HepG2 (cell line): ENCODE results near the gene ZFHX3. TPM values are rescaled to one million over a fixed set of nuclear protein-coding genes. Genes with fewer than 3 reads are reported as not detected.
A peak's percentile ranks its signal among the peaks of the same experiment; 100 is the strongest.

ENCODE experiments used
- CSRNP1 ChIP-seq: sonication (generic); formaldehyde crosslinking; IDR thresholded peaks from 2 replicates; pipeline ENCODE4 v1.8.1; 2023; ENCODE audit warnings: mild to moderate bottlenecking, missing genetic modification reagents
- DMAP1 ChIP-seq: IDR thresholded peaks from 2 replicates; pipeline ENCODE4 v1.6.1; 2016
- DPF2 ChIP-seq: sonication (generic); formaldehyde crosslinking; IDR thresholded peaks from 2 replicates; pipeline ENCODE4 v1.4.0; 2020; ENCODE audit warnings: mild to moderate bottlenecking, low read depth, missing genetic modification reagents, borderline replicate concordance
- HMGXB4 ChIP-seq, 2 experiments: sonication (generic) in 1 of 2; formaldehyde crosslinking in 1 of 2; IDR thresholded peaks; 2 replicates each; pipeline versions ENCODE4 v1.4.0 to v1.6.1; 2018 to 2020; ENCODE audit warnings: missing genetic modification reagents in 2 of 2, borderline replicate concordance in 1 of 2, low read depth in 1 of 2, mild to moderate bottlenecking in 1 of 2, missing biosample characterization in 1 of 2
- MAZ ChIP-seq, 2 experiments: sonication (generic) in 1 of 2; formaldehyde crosslinking in 1 of 2; IDR thresholded peaks; 2 replicates each; pipeline versions ENCODE4 v1.5.0 to v1.6.1; 2012 to 2020; ENCODE audit warnings: low read depth in 2 of 2, mild to moderate bottlenecking in 2 of 2, borderline replicate concordance in 1 of 2, improper control_type of control experiment in 1 of 2, low read length in 1 of 2, missing genetic modification reagents in 1 of 2, moderate library complexity in 1 of 2
- MEIS1 ChIP-seq: sonication (generic); formaldehyde crosslinking; IDR thresholded peaks from 2 replicates; pipeline ENCODE4 v1.9.0; 2021; ENCODE audit warnings: mild to moderate bottlenecking, missing genetic modification reagents, moderate library complexity, borderline replicate concordance
- NFE2 ChIP-seq: sonication (generic); formaldehyde crosslinking; IDR thresholded peaks from 2 replicates; pipeline ENCODE4 v1.4.0; 2020; ENCODE audit warnings: missing genetic modification reagents
- PRPF4 ChIP-seq: fragments of 200-400 bp; formaldehyde crosslinking; IDR thresholded peaks from 2 replicates; pipeline ENCODE4 v1.6.1; 2016; ENCODE audit warnings: low read length, low read depth; ENCODE audit not compliant: poor library complexity, severe bottlenecking
- RARG ChIP-seq: sonication (generic); formaldehyde crosslinking; IDR thresholded peaks from 2 replicates; pipeline ENCODE4 v1.4.0; 2020; ENCODE audit warnings: low read depth, mild to moderate bottlenecking, missing genetic modification reagents
- RBAK ChIP-seq: sonication (generic); formaldehyde crosslinking; IDR thresholded peaks from 2 replicates; pipeline ENCODE4 v1.5.1; 2020; ENCODE audit warnings: mild to moderate bottlenecking, missing genetic modification reagents
- REXO4 ChIP-seq: sonication (generic); formaldehyde crosslinking; IDR thresholded peaks from 2 replicates; pipeline ENCODE4 v1.8.0; 2022; ENCODE audit warnings: missing genetic modification reagents, mild to moderate bottlenecking, borderline replicate concordance
- SRSF9 ChIP-seq: fragments of 200-400 bp; formaldehyde crosslinking; IDR thresholded peaks from 2 replicates; pipeline ENCODE4 v1.6.1; 2018; ENCODE audit warnings: borderline replicate concordance, mild to moderate bottlenecking, low read depth, low read length; ENCODE audit not compliant: insufficient read depth, poor library complexity, severe bottlenecking
- TSC22D2 ChIP-seq: sonication (generic); formaldehyde crosslinking; IDR thresholded peaks from 2 replicates; pipeline ENCODE4 v1.5.1; 2020; ENCODE audit warnings: missing genetic modification reagents, mild to moderate bottlenecking, borderline replicate concordance
- ZFP82 ChIP-seq: sonication (generic); formaldehyde crosslinking; IDR thresholded peaks from 2 replicates; pipeline ENCODE4 v1.5.1; 2020; ENCODE audit warnings: mild to moderate bottlenecking, missing genetic modification reagents, borderline replicate concordance
- ZNF136 ChIP-seq: sonication (generic); formaldehyde crosslinking; IDR thresholded peaks from 2 replicates; pipeline ENCODE4 v1.8.1; 2022; ENCODE audit warnings: low read depth, mild to moderate bottlenecking, moderate library complexity, missing genetic modification reagents
- ZNF264 ChIP-seq: sonication (generic); formaldehyde crosslinking; IDR thresholded peaks from 2 replicates; pipeline ENCODE4 v1.4.0; 2020; ENCODE audit warnings: missing genetic modification reagents
- ZNF441 ChIP-seq: sonication (generic); formaldehyde crosslinking; IDR thresholded peaks from 2 replicates; pipeline ENCODE4 v1.7.0; 2021; ENCODE audit warnings: missing genetic modification reagents, borderline replicate concordance
- ZNF576 ChIP-seq: sonication (generic); formaldehyde crosslinking; IDR thresholded peaks from 2 replicates; pipeline ENCODE4 v1.4.0; 2020; ENCODE audit warnings: mild to moderate bottlenecking, missing genetic modification reagents
- ZNF605 ChIP-seq: sonication (generic); formaldehyde crosslinking; IDR thresholded peaks from 2 replicates; pipeline ENCODE4 v1.8.0; 2022; ENCODE audit warnings: mild to moderate bottlenecking, missing genetic modification reagents
- ZNF678 ChIP-seq: sonication (generic); formaldehyde crosslinking; IDR thresholded peaks from 2 replicates; pipeline ENCODE4 v1.4.0; 2020; ENCODE audit warnings: mild to moderate bottlenecking, missing genetic modification reagents
- ZNF746 ChIP-seq: sonication (generic); formaldehyde crosslinking; IDR thresholded peaks from 2 replicates; pipeline ENCODE4 v1.8.0; 2022; ENCODE audit warnings: mild to moderate bottlenecking, missing genetic modification reagents
- ZNF75D ChIP-seq: sonication (generic); formaldehyde crosslinking; IDR thresholded peaks from 2 replicates; pipeline ENCODE4 v1.8.1; 2023; ENCODE audit warnings: missing genetic modification reagents, mild to moderate bottlenecking, borderline replicate concordance
- ZNF777 ChIP-seq: sonication (generic); formaldehyde crosslinking; IDR thresholded peaks from 2 replicates; pipeline ENCODE4 v1.4.0; 2020; ENCODE audit warnings: missing genetic modification reagents
- polyA plus RNA-seq, 8 experiments: library from polyadenylated mRNA; depleted of rRNA in 3 of 8; stranded (reverse) in 7 of 8; unstranded in 1 of 8; fragments of >200 nt; fragmentation: Illumina TruSeq in 4 of 8; extraction: Trizol in 4 of 8; gene quantifications; 2 replicates each; pipeline versions ENCODE4 v1.2.1 to v1.2.3, GENCODE V29; 2011 to 2016; ENCODE audit warnings: low read depth in 4 of 8, missing spikeins in 1 of 8, mixed read lengths in 1 of 8; ENCODE audit not compliant: insufficient read depth in 1 of 8
- total RNA-seq, 5 experiments: library from RNA; depleted of rRNA; stranded (reverse); fragments of >200 nt; fragmentation: Illumina TruSeq; extraction: Trizol; gene quantifications; 2 replicates each; pipeline ENCODE4 v1.2.3, GENCODE V29; 2016; ENCODE audit warnings: low read depth in 1 of 5
- TF ChIP-seq, protein P1 (sequence below): sonication (generic); formaldehyde crosslinking; IDR thresholded peaks from 2 replicates; pipeline ENCODE4 v1.8.0; 2022; ENCODE audit warnings: missing genetic modification reagents, mild to moderate bottlenecking, inconsistent platforms, borderline replicate concordance

The ZFHX3 gene
- total and polyA plus RNA-seq, 2 of the 13 experiments (the other 11 are each of a cell fraction or from before 2014, with no cell fraction given): 5.0 to 6.0 TPM

- TF ChIP-seq REXO4 (no peak), DPF2 (CRISPR knock-in tag) (peak; percentile 67), CSRNP1 (CRISPR knock-in tag) (0 out of 2 replicates have a peak, but pooled peaks have one; percentile 55), ZNF777 (CRISPR knock-in tag) (no peak), RBAK (CRISPR knock-in tag) (no peak), MAZ (IDR thresholded peaks at IDR 0.05; ENCODE audit: borderline replicate concordance, low read depth, low read length) (no peak; the same call in 1 of the 2 replicates), MAZ (CRISPR knock-in tag; IDR thresholded peaks at IDR 0.05; ENCODE audit: low read depth) (0 out of 2 replicates have a peak, but pooled peaks have one; percentile 62), ZNF75D (CRISPR knock-in tag) (no peak), ZNF678 (CRISPR knock-in tag) (no peak), TSC22D2 (CRISPR knock-in tag) (no peak), NFE2 (CRISPR knock-in tag) (no peak), RARG (CRISPR knock-in tag) (no peak), DMAP1 (CRISPR knock-in tag) (peak; percentile 70), HMGXB4 (CRISPR knock-in tag; IDR thresholded peaks at IDR 0.05; ENCODE audit: borderline replicate concordance in 1 of 2, low read depth in 1 of 2) (no peak), MEIS1 (CRISPR knock-in tag) (0 out of 2 replicates have a peak, but pooled peaks have one; percentile 36), ZNF605 (CRISPR knock-in tag) (no peak), SRSF9 (no peak), PRPF4 (no peak), ZNF441 (CRISPR knock-in tag) (no peak; the same call in 1 of the 2 replicates), ZNF576 (no peak), ZNF264 (CRISPR knock-in tag) (0 out of 2 replicates have a peak, but pooled peaks have one; percentile 38), ZNF136 (no peak), ZNF746 (CRISPR knock-in tag) (peak; percentile 43; the same call in 1 of the 2 replicates), ZFP82 (CRISPR knock-in tag) (no peak)
- TF ChIP-seq, protein P1, sequence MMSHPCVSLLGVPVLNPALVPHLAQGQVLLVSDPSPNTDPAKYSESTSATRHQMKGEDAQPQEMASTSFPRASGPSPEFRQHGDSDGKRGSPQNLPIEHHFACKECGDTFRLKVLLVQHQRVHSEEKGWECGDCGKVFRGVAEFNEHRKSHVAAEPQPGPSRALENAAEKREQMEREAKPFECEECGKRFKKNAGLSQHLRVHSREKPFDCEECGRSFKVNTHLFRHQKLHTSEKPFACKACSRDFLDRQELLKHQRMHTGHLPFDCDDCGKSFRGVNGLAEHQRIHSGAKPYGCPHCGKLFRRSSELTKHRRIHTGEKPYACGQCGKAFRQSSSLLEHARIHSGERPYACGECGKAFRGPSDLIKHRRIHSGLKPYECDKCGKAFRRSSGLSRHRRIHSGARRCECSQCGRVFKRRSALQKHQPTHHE (CRISPR knock-in tag): no peak
Measured at GRCh38 chr16:73037845-73038570, 9.9 kb downstream of the ZFHX3 start (continued).
